HCT116 (cell line): ENCODE results near the gene SNN.

Source experiments
- CTCF ChIP-seq, 3 experiments: fragments of 200-600 bp in 1 of 3; sonication (generic) in 1 of 3; IDR thresholded peaks in 2 of 3; conservative IDR thresholded peaks in 1 of 3; 2 replicates each; pipeline ENCODE4 v1.5.1; 2012 to 2017; ENCODE audit warnings: low read depth in 2 of 3, low read length in 2 of 3, antibody characterized with exemption in 1 of 3, borderline replicate concordance in 1 of 3, control low read depth in 1 of 3, mild to moderate bottlenecking in 1 of 3, mixed read lengths in 1 of 3, mixed run types in 1 of 3, moderate library complexity in 1 of 3; ENCODE audit not compliant: insufficient read depth in 1 of 3
- ELF1 ChIP-seq: IDR thresholded peaks from 2 replicates; pipeline ENCODE4 v1.6.1; 2012; ENCODE audit warnings: low read depth, borderline replicate concordance
- EZH2 ChIP-seq: fragments of 200-600 bp; sonication (generic); IDR thresholded peaks from 2 replicates; pipeline ENCODE4 v1.6.1; 2017; ENCODE audit warnings: antibody characterized with exemption, mixed run types
- EZH2phosphoT487 ChIP-seq: fragments of 200-600 bp; IDR thresholded peaks from 2 replicates; pipeline ENCODE4 v1.6.1; 2018; ENCODE audit warnings: antibody characterized with exemption, borderline replicate concordance
- POLR2A ChIP-seq: IDR thresholded peaks from 2 replicates; pipeline ENCODE4 v1.7.0; 2011; ENCODE audit warnings: borderline replicate concordance; ENCODE audit not compliant: insufficient read depth, insufficient read length; ENCODE audit errors: extremely low read depth
- SP1 ChIP-seq: IDR thresholded peaks from 2 replicates; pipeline ENCODE4 v1.6.1; 2012; ENCODE audit warnings: low read depth
- SRF ChIP-seq: IDR thresholded peaks from 2 replicates; pipeline ENCODE4 v1.6.1; 2012; ENCODE audit warnings: low read depth

GRCh38 chr16:11673091-11674000 lies 5.1 kb downstream of the SNN start:
- TF ChIP-seq EZH2 (no peak), EZH2phosphoT487 (no peak), POLR2A (no peak), SP1 (no peak), CTCF (IDR thresholded peaks at IDR 0.05 in 2 of 3, conservative IDR thresholded peaks at IDR 0.05 in 1 of 3; ENCODE audit: borderline replicate concordance in 1 of 3, insufficient read depth in 1 of 3, low read depth in 2 of 3, low read length in 2 of 3) (no peak), ELF1 (no peak), SRF (no peak)
